Nephron progenitor cell (in vitro differentiated cells): ENCODE measurements around the gene PAK5.

Source experiments
- DNase-seq: peaks from one replicate; pipeline ENCODE4 v3.0.0; 2021
- H3K27ac Mint-ChIP-seq: 2 replicates; pipeline ENCODE4 v1.8.0; 2021; ENCODE audit warnings: mild to moderate bottlenecking, moderate library complexity, mixed read lengths
- H3K27me3 Mint-ChIP-seq: 2 replicates; pipeline ENCODE4 v1.8.0; 2021; ENCODE audit warnings: mild to moderate bottlenecking, low read depth, mixed read lengths; ENCODE audit not compliant: poor library complexity
- H3K36me3 Mint-ChIP-seq: 2 replicates; pipeline ENCODE4 v1.8.0; 2021; ENCODE audit warnings: low read depth, mixed read lengths
- H3K4me1 Mint-ChIP-seq: 2 replicates; pipeline ENCODE4 v1.8.0; 2021; ENCODE audit warnings: mixed read lengths
- H3K4me3 Mint-ChIP-seq: 2 replicates; pipeline ENCODE4 v1.8.0; 2021; ENCODE audit warnings: mild to moderate bottlenecking, moderate library complexity, mixed read lengths
- H3K9me3 Mint-ChIP-seq: 2 replicates; pipeline ENCODE4 v1.8.0; 2021; ENCODE audit warnings: mild to moderate bottlenecking, moderate library complexity, mixed read lengths
- CTCF ChIP-seq: fragments of 200-600 bp; sonication (generic); IDR thresholded peaks from 2 replicates; pipeline ENCODE4 v1.5.0; 2021; ENCODE audit warnings: antibody characterized with exemption

PAK5 gene

GRCh38 chr20:9515741-9516233, 323.1 kb downstream of the PAK5 start:
- peak; percentile 74 for DNase-seq
- no peak overlapping the region for H3K27ac Mint-ChIP-seq

GRCh38 chr20:9515214-9515585, 323.7 kb downstream of the PAK5 start:
- no peaks in the 10 kb centered on the region for H3K36me3 Mint-ChIP-seq
- DNase-seq, result peak; percentile 20
- peak overlapping the region; percentile 87 for H3K4me3 Mint-ChIP-seq
- peaks cover 91% of the 10 kb centered on the region for H3K27me3 Mint-ChIP-seq
- peaks cover 33% of the 10 kb centered on the region for H3K4me1 Mint-ChIP-seq
- no peak overlapping the region for H3K27ac Mint-ChIP-seq
- no peaks in the 10 kb centered on the region for H3K9me3 Mint-ChIP-seq
- TF ChIP-seq CTCF, result no peak

More at GRCh38 chr20:9515741-9516233, 323.1 kb downstream of the PAK5 start:
- peak overlapping the region; percentile 87 for H3K4me3 Mint-ChIP-seq
- H3K9me3 Mint-ChIP-seq, result no peaks in the 10 kb centered on the region
- no peak for TF ChIP-seq CTCF
- peaks cover 88% of the 10 kb centered on the region for H3K27me3 Mint-ChIP-seq
- no peaks in the 10 kb centered on the region for H3K36me3 Mint-ChIP-seq
- peaks cover 33% of the 10 kb centered on the region for H3K4me1 Mint-ChIP-seq

- Mint-ChIP-seq H3K27me3 (peaks cover 96% of the 10 kb centered on the region), H3K27ac (no peak within 1 kb of the TSS), H3K4me1 (peaks cover 33% of the 10 kb centered on the region)
Observed at GRCh38 chr20:9514461-9515213, 324.2 kb downstream of the PAK5 start, which contains the start of gene LAMP5. TSS of gene LAMP5 (plus strand) at chr20:9514590. CDS start at chr20:9514853, 263 bp downstream.

GRCh38 chr20:9514072-9514460, 324.8 kb downstream of the PAK5 start:
- H3K4me3 Mint-ChIP-seq, result peak overlapping the region; percentile 87
- no peak for DNase-seq
- no peaks in the 10 kb centered on the region for H3K36me3 Mint-ChIP-seq
- no peaks in the 10 kb centered on the region for H3K9me3 Mint-ChIP-seq
- H3K4me1 Mint-ChIP-seq, result peaks cover 37% of the 10 kb centered on the region
- H3K27ac Mint-ChIP-seq, result no peak overlapping the region
- no peak for TF ChIP-seq CTCF
- H3K27me3 Mint-ChIP-seq, result peaks cover 98% of the 10 kb centered on the region

More at GRCh38 chr20:9514461-9515213, 324.2 kb downstream of the PAK5 start, which contains the start of gene LAMP5:
- TF ChIP-seq CTCF, result no peak
- peak; percentile 77 for DNase-seq
- no peaks in the 10 kb centered on the region for H3K9me3 Mint-ChIP-seq
- H3K36me3 Mint-ChIP-seq, result no peaks in the 10 kb centered on the region
- H3K4me3 Mint-ChIP-seq, result peak within 1 kb of the TSS; percentile 87

GRCh38 chr20:9510911-9511310, 328.0 kb downstream of the PAK5 start:
- Mint-ChIP-seq H3K27me3 (peaks cover 98% of the 10 kb centered on the region), H3K4me3 (no peak overlapping the region), H3K4me1 (peaks cover 25% of the 10 kb centered on the region), H3K27ac (no peak overlapping the region), H3K9me3 (no peaks in the 10 kb centered on the region), H3K36me3 (no peaks in the 10 kb centered on the region)
- TF ChIP-seq CTCF, result no peak
- no peak for DNase-seq

- H3K9me3 Mint-ChIP-seq, result no peaks in the 10 kb centered on the region
- peak overlapping the region; percentile 62 for H3K4me3 Mint-ChIP-seq
- H3K4me1 Mint-ChIP-seq, result peaks cover 8% of the 10 kb centered on the region
Observed at GRCh38 chr20:9509246-9509645, 329.6 kb downstream of the PAK5 start.

More at GRCh38 chr20:9509246-9509645, 329.6 kb downstream of the PAK5 start:
- Mint-ChIP-seq H3K36me3 (no peaks in the 10 kb centered on the region), H3K27me3 (peaks cover 98% of the 10 kb centered on the region), H3K27ac (no peak overlapping the region)
- no peak for TF ChIP-seq CTCF
- no peak for DNase-seq
